Uterine smooth muscle cell (primary cell): ENCODE data around the gene ADAMTSL2. TPM values are rescaled to one million over a fixed set of nuclear protein-coding genes. Genes with fewer than 3 reads are reported as not detected.

Experiments
- total RNA-seq: library from RNA; depleted of rRNA; stranded (reverse); fragments of >200 nt; gene quantifications from 2 replicates; pipeline ENCODE4 v1.2.3, GENCODE V29; 2014

ADAMTSL2 gene
- total RNA-seq = not detected in 2 replicates

GRCh38 chr9:133534346-133535291, at the start of gene ADAMTSL2:
Gene ADAMTSL2, plus strand, starts transcription at chr9:133534704. Its CDS starts 2,009 bp downstream, at chr9:133536713.

GRCh38 chr9:133524679-133525228, 9.8 kb upstream of the ADAMTSL2 start, which contains the start of gene MYMK:
Gene MYMK, minus strand, starts transcription at chr9:133524959. Its CDS starts 115 bp downstream, at chr9:133524844.

GRCh38 chr9:133609311-133610098, 75.0 kb downstream of the ADAMTSL2 start, which contains the start of gene FAM163B:
Gene FAM163B, minus strand, starts transcription at chr9:133609389. Its CDS starts 29,166 bp downstream, at chr9:133580223.

Other genes starting within 250 kb of the ADAMTSL2 start
- 12.3 and 13.5 TPM in 2 replicates for gene SURF6, start 198.5 kb upstream of the ADAMTSL2 start, total RNA-seq
- gene MED22, start 186.6 kb upstream of the ADAMTSL2 start, total RNA-seq = 21.7 and 22.0 TPM in 2 replicates
- gene RPL7A, start 186.5 kb upstream of the ADAMTSL2 start, total RNA-seq = 2,205 and 2,513 TPM in 2 replicates
- 21.5 and 25.6 TPM in 2 replicates for gene SURF1, start 178.2 kb upstream of the ADAMTSL2 start, total RNA-seq
- 9.2 and 19.3 TPM in 2 replicates for gene SURF2, start 178.2 kb upstream of the ADAMTSL2 start, total RNA-seq
- 547 and 670 TPM in 2 replicates for gene SURF4, start 158.6 kb upstream of the ADAMTSL2 start, total RNA-seq
- gene STKLD1, start 158.3 kb upstream of the ADAMTSL2 start, total RNA-seq = 0.77 and 1.1 TPM in 2 replicates
- 15.9 and 17.6 TPM in 2 replicates for gene REXO4, start 116.7 kb upstream of the ADAMTSL2 start, total RNA-seq
- gene ADAMTS13, start 112.3 kb upstream of the ADAMTSL2 start, total RNA-seq = 0.77 and 2.7 TPM in 2 replicates
- gene CACFD1, start 74.7 kb upstream of the ADAMTSL2 start, total RNA-seq = 4.0 and 9.4 TPM in 2 replicates
- gene SLC2A6, start 55.6 kb upstream of the ADAMTSL2 start, total RNA-seq = 16.2 and 17.4 TPM in 2 replicates
- not detected in 2 replicates for gene MYMK, start 9.7 kb upstream of the ADAMTSL2 start, total RNA-seq
- gene FAM163B, start 74.7 kb downstream of the ADAMTSL2 start, total RNA-seq = not detected in 2 replicates
- not detected in 2 replicates for gene DBH, start 101.7 kb downstream of the ADAMTSL2 start, total RNA-seq
- 4.2 and 13.7 TPM in 2 replicates for gene SARDH, start 203.6 kb downstream of the ADAMTSL2 start, total RNA-seq